ENCODE measurements around the gene CLCN7. TPM values are rescaled to one million over a fixed set of nuclear protein-coding genes. Genes with fewer than 3 reads are reported as not detected.

Gene CLCN7
- total RNA-seq, 2 donors from 2014 or later, result 42.4 to 61.5 TPM

- no peak overlapping the region for H3K27ac ChIP-seq
- no peak for DNase-seq
- H3K36me3 ChIP-seq, result no peaks in the 10 kb centered on the region
- no peak overlapping the region for H3K4me3 ChIP-seq
- no peaks in the 10 kb centered on the region for H3K9me3 ChIP-seq
- intact Hi-C loops (cut with DNase I), result no loop called here
- no peak for TF ChIP-seq CTCF (IDR thresholded peaks at IDR 0.05)
- H3K27me3 ChIP-seq, result no peaks in the 10 kb centered on the region
- no peaks in the 10 kb centered on the region for H3K4me1 ChIP-seq
- H3K9ac ChIP-seq (ENCODE audit: low read depth in 2 of 2, low read length in 2 of 2), result no peak overlapping the region
Observed at GRCh38 chr16:1510272-1510671, 35.4 kb upstream of the CLCN7 start.

GRCh38 chr16:1509307-1510221 is 34.7 kb upstream of the CLCN7 start:
- H3K4me3 ChIP-seq, result no peak overlapping the region
- intact Hi-C loops (cut with DNase I), result no loop called here
- no peak overlapping the region for H3K9ac ChIP-seq (ENCODE audit: low read depth in 2 of 2, low read length in 2 of 2)
- no peaks in the 10 kb centered on the region for H3K27me3 ChIP-seq
- no peaks in the 10 kb centered on the region for H3K4me1 ChIP-seq
- no peak for DNase-seq
- H3K36me3 ChIP-seq, result no peaks in the 10 kb centered on the region
- TF ChIP-seq CTCF (IDR thresholded peaks at IDR 0.05), result no peak
- H3K9me3 ChIP-seq, result no peaks in the 10 kb centered on the region
- H3K27ac ChIP-seq, result no peak overlapping the region

- no peaks in the 10 kb centered on the region for H3K4me1 ChIP-seq
- H3K4me3 ChIP-seq, result no peak overlapping the region
- no peak overlapping the region for H3K9ac ChIP-seq (ENCODE audit: low read depth in 2 of 2, low read length in 2 of 2)
- intact Hi-C loops (cut with DNase I), result no loop called here
- no peak for TF ChIP-seq CTCF (IDR thresholded peaks at IDR 0.05)
- no peak overlapping the region for H3K27ac ChIP-seq
- H3K36me3 ChIP-seq, result no peaks in the 10 kb centered on the region
- DNase-seq, result no peak
- no peaks in the 10 kb centered on the region for H3K27me3 ChIP-seq
- no peaks in the 10 kb centered on the region for H3K9me3 ChIP-seq
Observed at GRCh38 chr16:1508494-1509187, 33.8 kb upstream of the CLCN7 start.

- intact Hi-C loops (cut with DNase I), result no loop called here
- H3K27ac ChIP-seq, result no peak overlapping the region
- no peak overlapping the region for H3K9ac ChIP-seq (ENCODE audit: low read depth in 2 of 2, low read length in 2 of 2)
- no peaks in the 10 kb centered on the region for H3K27me3 ChIP-seq
- no peak overlapping the region for H3K4me3 ChIP-seq
- DNase-seq, result no peak
- H3K36me3 ChIP-seq, result peaks cover 6% of the 10 kb centered on the region
- H3K9me3 ChIP-seq, result no peaks in the 10 kb centered on the region
- H3K4me1 ChIP-seq, result no peaks in the 10 kb centered on the region
- no peak for TF ChIP-seq CTCF (IDR thresholded peaks at IDR 0.05)
Observed at GRCh38 chr16:1506494-1507213, 31.8 kb upstream of the CLCN7 start.

GRCh38 chr16:1505912-1506311 is 31.1 kb upstream of the CLCN7 start:
- TF ChIP-seq CTCF (IDR thresholded peaks at IDR 0.05), result no peak
- H3K9ac ChIP-seq (ENCODE audit: low read depth in 2 of 2, low read length in 2 of 2), result no peak overlapping the region
- no peak overlapping the region for H3K27ac ChIP-seq
- peaks cover 6% of the 10 kb centered on the region for H3K36me3 ChIP-seq
- H3K27me3 ChIP-seq, result no peaks in the 10 kb centered on the region
- intact Hi-C loops (cut with DNase I), result no loop called here
- DNase-seq, result no peak
- no peaks in the 10 kb centered on the region for H3K9me3 ChIP-seq
- no peaks in the 10 kb centered on the region for H3K4me1 ChIP-seq
- no peak overlapping the region for H3K4me3 ChIP-seq
